ENCODE measurements around the gene EPHA3.

The EPHA3 gene

GRCh38 chr3:89467898-89468363 is 360.5 kb downstream of the EPHA3 start:
- no peak for TF ChIP-seq CTCF (conservative IDR thresholded peaks at IDR 0.05; ENCODE audit: low read length)

GRCh38 chr3:89472101-89472500 is 364.7 kb downstream of the EPHA3 start:
- TF ChIP-seq CTCF (conservative IDR thresholded peaks at IDR 0.05; ENCODE audit: low read length), result no peak
- DNase-seq (ENCODE audit: low read depth), result no peak
- no peak overlapping the region for H3K4me3 ChIP-seq (ENCODE audit: low read length)

More at GRCh38 chr3:89467898-89468363, 360.5 kb downstream of the EPHA3 start:
- no peak overlapping the region for H3K4me3 ChIP-seq (ENCODE audit: low read length)
- DNase-seq (ENCODE audit: low read depth), result no peak

- TF ChIP-seq CTCF (conservative IDR thresholded peaks at IDR 0.05; ENCODE audit: low read length), result no peak
- no peak for DNase-seq (ENCODE audit: low read depth)
- H3K4me3 ChIP-seq (ENCODE audit: low read length), result no peak overlapping the region
Observed at GRCh38 chr3:89474333-89475130, 367.1 kb downstream of the EPHA3 start.

DNA sequence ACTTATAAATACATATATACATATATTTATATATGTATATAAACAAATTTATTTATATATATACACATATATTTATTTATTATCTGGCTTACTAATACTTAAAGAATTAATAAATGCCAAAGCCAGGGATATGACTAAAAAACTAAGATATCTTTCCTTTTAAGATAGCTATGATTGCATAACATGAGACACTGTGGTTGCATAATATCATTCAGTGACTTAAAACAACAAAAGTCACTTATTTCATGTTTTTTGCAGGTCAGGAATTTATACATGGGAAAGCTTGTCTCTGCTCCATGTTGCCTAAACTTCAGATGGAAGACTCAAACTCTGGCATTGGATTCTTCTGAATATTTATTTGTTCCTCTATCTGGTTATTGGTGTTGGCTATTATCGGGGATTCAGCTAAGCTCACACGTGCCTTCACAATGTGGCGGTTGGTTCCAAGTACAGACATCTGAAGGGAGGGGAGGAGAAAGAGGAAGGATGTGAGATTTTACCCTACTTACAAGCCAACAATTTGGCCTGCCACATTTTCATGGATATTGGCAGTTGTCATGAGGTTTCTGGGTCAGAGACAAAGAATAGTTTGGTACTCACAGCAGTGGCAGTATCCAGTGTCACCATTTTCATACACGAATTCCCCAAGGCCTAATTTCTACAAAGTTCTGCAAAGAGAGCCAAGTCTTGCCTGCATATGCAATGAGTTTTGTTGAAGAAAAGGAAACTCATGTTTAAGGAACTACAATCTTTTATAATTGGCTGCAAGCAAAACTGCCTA is 381.6 kb downstream of the EPHA3 start:
- TF ChIP-seq CTCF (conservative IDR thresholded peaks at IDR 0.05; ENCODE audit: low read length), result no peak

DNA sequence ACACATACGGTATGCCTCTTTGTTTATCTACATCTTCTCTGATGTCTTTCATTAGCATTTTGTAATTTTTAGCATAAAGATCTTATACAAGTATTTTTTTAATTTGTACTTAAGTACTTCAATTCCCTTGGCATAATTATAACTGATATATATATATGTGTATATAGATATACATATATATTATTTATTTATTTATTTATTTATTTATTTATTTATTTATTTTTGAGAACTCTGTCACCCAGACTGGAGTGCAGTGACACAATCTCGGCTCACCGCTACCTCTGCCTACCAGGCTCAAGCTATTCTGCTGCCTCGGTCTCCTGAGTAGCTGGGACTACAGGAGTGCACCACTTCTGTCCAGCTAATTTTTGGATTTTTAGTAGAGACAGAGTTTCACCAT is 382.7 kb downstream of the EPHA3 start:
- no peak overlapping the region for H3K4me3 ChIP-seq (ENCODE audit: low read length)

More for the DNA sequence above, 381.6 kb downstream of the EPHA3 start:
- H3K4me3 ChIP-seq (ENCODE audit: low read length), result no peak overlapping the region
- DNase-seq (ENCODE audit: low read depth), result no peak

GRCh38 chr3:89494734-89495133 is 387.3 kb downstream of the EPHA3 start:
- no peak for TF ChIP-seq CTCF (conservative IDR thresholded peaks at IDR 0.05; ENCODE audit: low read length)
- no peak for DNase-seq (ENCODE audit: low read depth)
- H3K4me3 ChIP-seq (ENCODE audit: low read length), result no peak overlapping the region

More for the DNA sequence above, 382.7 kb downstream of the EPHA3 start:
- DNase-seq (ENCODE audit: low read depth), result no peak
- TF ChIP-seq CTCF (conservative IDR thresholded peaks at IDR 0.05; ENCODE audit: low read length), result no peak
